Liver (tissue), 3 donors: Measurements from ENCODE around the gene CELSR2.

ENCODE experiments used
- RXRA ChIP-seq, 2 donors: IDR thresholded peaks; 2 replicates each; pipeline ENCODE4 v1.6.1; 2017 to 2018; ENCODE audit warnings: antibody characterized with exemption in 2 of 2, mild to moderate bottlenecking in 1 of 2
- TF ChIP-seq, protein P1 (sequence below): IDR thresholded peaks from 2 replicates; pipeline ENCODE4 v1.6.1; 2016; ENCODE audit warnings: antibody characterized with exemption, mild to moderate bottlenecking
- TF ChIP-seq, protein P2 (sequence below): fragments of 150-350 bp; IDR thresholded peaks from 2 replicates; pipeline ENCODE4 v1.5.1; 2017; ENCODE audit warnings: improper control_type of control experiment, low read depth, low read length; ENCODE audit not compliant: missing input control
- donor health status: healthy.
- donor health status: healthy.

DNA sequence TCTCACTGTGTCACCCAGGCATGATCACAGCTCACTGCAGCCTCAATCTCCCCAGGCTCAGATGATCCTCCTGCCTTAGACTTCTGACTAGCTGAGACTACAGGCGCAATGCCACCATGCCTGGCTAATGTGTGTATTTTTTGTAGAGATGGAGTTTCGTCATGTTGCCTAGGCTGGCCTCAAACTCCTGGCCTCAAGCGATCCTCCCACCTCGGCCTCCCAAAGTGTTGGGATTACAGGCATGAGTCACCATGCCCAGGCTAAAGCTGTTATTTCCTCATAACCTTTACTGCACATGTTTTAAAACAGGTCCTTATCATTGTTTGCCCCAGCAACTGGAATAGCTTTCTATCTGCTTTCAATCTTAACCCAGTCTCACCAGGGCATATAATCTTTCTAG is 32.7 kb upstream of the CELSR2 start:
- TF ChIP-seq, protein P1, sequence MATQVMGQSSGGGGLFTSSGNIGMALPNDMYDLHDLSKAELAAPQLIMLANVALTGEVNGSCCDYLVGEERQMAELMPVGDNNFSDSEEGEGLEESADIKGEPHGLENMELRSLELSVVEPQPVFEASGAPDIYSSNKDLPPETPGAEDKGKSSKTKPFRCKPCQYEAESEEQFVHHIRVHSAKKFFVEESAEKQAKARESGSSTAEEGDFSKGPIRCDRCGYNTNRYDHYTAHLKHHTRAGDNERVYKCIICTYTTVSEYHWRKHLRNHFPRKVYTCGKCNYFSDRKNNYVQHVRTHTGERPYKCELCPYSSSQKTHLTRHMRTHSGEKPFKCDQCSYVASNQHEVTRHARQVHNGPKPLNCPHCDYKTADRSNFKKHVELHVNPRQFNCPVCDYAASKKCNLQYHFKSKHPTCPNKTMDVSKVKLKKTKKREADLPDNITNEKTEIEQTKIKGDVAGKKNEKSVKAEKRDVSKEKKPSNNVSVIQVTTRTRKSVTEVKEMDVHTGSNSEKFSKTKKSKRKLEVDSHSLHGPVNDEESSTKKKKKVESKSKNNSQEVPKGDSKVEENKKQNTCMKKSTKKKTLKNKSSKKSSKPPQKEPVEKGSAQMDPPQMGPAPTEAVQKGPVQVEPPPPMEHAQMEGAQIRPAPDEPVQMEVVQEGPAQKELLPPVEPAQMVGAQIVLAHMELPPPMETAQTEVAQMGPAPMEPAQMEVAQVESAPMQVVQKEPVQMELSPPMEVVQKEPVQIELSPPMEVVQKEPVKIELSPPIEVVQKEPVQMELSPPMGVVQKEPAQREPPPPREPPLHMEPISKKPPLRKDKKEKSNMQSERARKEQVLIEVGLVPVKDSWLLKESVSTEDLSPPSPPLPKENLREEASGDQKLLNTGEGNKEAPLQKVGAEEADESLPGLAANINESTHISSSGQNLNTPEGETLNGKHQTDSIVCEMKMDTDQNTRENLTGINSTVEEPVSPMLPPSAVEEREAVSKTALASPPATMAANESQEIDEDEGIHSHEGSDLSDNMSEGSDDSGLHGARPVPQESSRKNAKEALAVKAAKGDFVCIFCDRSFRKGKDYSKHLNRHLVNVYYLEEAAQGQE = no peak
- TF ChIP-seq RXRA (IDR thresholded peaks at IDR 0.05) = no peak
- TF ChIP-seq, protein P2, sequence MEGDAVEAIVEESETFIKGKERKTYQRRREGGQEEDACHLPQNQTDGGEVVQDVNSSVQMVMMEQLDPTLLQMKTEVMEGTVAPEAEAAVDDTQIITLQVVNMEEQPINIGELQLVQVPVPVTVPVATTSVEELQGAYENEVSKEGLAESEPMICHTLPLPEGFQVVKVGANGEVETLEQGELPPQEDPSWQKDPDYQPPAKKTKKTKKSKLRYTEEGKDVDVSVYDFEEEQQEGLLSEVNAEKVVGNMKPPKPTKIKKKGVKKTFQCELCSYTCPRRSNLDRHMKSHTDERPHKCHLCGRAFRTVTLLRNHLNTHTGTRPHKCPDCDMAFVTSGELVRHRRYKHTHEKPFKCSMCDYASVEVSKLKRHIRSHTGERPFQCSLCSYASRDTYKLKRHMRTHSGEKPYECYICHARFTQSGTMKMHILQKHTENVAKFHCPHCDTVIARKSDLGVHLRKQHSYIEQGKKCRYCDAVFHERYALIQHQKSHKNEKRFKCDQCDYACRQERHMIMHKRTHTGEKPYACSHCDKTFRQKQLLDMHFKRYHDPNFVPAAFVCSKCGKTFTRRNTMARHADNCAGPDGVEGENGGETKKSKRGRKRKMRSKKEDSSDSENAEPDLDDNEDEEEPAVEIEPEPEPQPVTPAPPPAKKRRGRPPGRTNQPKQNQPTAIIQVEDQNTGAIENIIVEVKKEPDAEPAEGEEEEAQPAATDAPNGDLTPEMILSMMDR = no peak
